ENCODE data around the gene CDK13. TPM values are rescaled to one million over a fixed set of nuclear protein-coding genes. Genes with fewer than 3 reads are reported as not detected.

CDK13 gene
- polyA plus RNA-seq, 2 of the 4 experiments (the other 2 are of a cell fraction) = 18.2 to 39.6 TPM

DNA sequence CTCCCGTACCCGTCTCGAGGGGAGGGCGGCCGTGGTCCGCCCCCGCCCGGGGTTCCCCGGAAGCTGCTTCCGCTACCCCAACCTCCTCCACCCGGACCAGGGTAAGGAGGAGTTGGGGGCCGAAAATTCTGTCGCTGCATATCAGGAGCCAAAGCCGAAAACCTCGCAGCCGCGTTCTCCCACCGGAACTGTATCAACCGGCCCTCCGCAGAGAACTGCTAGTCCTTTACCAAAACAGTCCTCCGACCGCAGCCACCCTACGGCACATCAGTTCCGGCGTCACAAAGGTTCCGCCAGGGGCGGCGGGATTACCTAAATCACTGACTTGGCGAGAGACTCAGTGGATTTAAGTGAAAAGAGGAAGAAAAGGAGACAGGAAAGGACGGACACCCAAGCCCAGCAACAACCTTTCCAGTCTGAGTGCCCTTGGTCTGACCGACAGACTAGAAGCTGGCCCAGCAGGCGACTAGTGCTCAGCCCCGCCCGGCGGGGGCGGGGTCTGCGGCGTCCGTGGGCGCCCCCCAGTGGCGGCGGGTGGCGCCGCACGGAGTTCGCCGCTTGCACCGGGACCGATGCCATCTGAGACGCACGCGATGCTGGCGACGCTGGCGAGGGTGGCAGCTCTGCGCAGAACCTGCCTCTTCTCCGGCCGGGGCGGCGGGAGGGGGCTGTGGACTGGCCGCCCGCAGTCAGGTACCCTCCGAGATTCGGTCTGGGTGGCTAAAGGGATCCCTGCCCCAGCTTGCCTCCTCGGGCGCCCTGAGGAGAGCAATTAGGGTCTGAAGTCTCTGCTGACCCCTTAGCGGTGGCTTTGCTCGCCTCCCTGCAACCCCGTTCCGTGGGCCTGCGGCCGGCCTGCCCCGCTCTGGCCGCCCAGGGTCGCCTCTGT is 184.6 kb downstream of the CDK13 start, which contains the start of the genes MPLKIP and SUGCT (continued):
- TF ChIP-seq JUNB (IDR thresholded peaks at IDR 0.05) (no peak), NFE2L2 (conservative IDR thresholded peaks at IDR 0.05; ENCODE audit: low read length) (no peak), EHMT2 (IDR thresholded peaks at IDR 0.05; ENCODE audit: low read depth) (no peak), SMC3 (IDR thresholded peaks at IDR 0.05) (peak; percentile 56; the same call in 2 of the 3 replicates), HOXA7 (CRISPR knock-in tag; IDR thresholded peaks at IDR 0.05) (no peak), EP300 (IDR thresholded peaks at IDR 0.05) (no peak), FOSL2 (IDR thresholded peaks at IDR 0.05) (no peak), FOSL2 (CRISPR knock-in tag; IDR thresholded peaks at IDR 0.05) (peak; percentile 46), PHF8 (IDR thresholded peaks at IDR 0.05; ENCODE audit: borderline replicate concordance, low read depth) (peak; percentile 98), BHLHE40 (IDR thresholded peaks at IDR 0.05; ENCODE audit: low read depth, low read length) (no peak), ZC3H11A (IDR thresholded peaks at IDR 0.05) (peak; percentile 47; the same call in 1 of the 2 replicates), RCOR1 (IDR thresholded peaks at IDR 0.05; ENCODE audit: low read depth, low read length) (no peak), HOXB13 (CRISPR knock-in tag; IDR thresholded peaks at IDR 0.05; ENCODE audit: low read depth) (peak; percentile 16; the same call in 1 of the 2 replicates), FOSB (CRISPR knock-in tag; IDR thresholded peaks at IDR 0.05) (no peak), USF2 (IDR thresholded peaks at IDR 0.05) (no peak), CEBPB (IDR thresholded peaks at IDR 0.05) (no peak), ESRRA (IDR thresholded peaks at IDR 0.05; ENCODE audit: borderline replicate concordance, low read length) (peak; percentile 30), RNF2 (IDR thresholded peaks at IDR 0.05; ENCODE audit: borderline replicate concordance, low read depth) (0 out of 2 replicates have a peak, but pooled peaks have one; percentile 48), PBX3 (IDR thresholded peaks at IDR 0.05) (peak; percentile 50; the same call in 1 of the 2 replicates), TFCP2L1 (CRISPR knock-in tag; IDR thresholded peaks at IDR 0.05) (peak; percentile 85; the same call in 1 of the 2 replicates), CBX2 (IDR thresholded peaks at IDR 0.05; ENCODE audit: borderline replicate concordance, low read depth) (no peak), POLR2A (IDR thresholded peaks at IDR 0.05; ENCODE audit: low read length) (peak; percentile 62), MYC (IDR thresholded peaks at IDR 0.05; ENCODE audit: borderline replicate concordance, low read length) (no peak), RARB (CRISPR knock-in tag; IDR thresholded peaks at IDR 0.05) (no peak), POLR2AphosphoS2 (conservative IDR thresholded peaks at IDR 0.05; ENCODE audit: low read length) (no peak), MAFK (IDR thresholded peaks at IDR 0.05; ENCODE audit: partially characterized antibody) (no peak), HOXB5 (CRISPR knock-in tag; IDR thresholded peaks at IDR 0.05) (peak; percentile 35; the same call in 1 of the 2 replicates), NPAS2 (CRISPR knock-in tag; IDR thresholded peaks at IDR 0.05; ENCODE audit: borderline replicate concordance) (no peak), RAD21 (conservative IDR thresholded peaks at IDR 0.05 in 1 of 2, IDR thresholded peaks at IDR 0.05 in 1 of 2) (peak; percentile 8 to 50; a peak in 3 of 5 replicates), CHD4 (IDR thresholded peaks at IDR 0.05; ENCODE audit: borderline replicate concordance) (no peak), TP53 (CRISPR knock-in tag; IDR thresholded peaks at IDR 0.05) (0 out of 2 replicates have a peak, but pooled peaks have one; percentile 8), CTCF (IDR thresholded peaks at IDR 0.05) (peak; percentile 95), CHD2 (IDR thresholded peaks at IDR 0.05; ENCODE audit: low read length, partially characterized antibody) (no peak), HDAC2 (IDR thresholded peaks at IDR 0.05) (no peak; the same call in 1 of the 2 replicates), ZNF302 (CRISPR knock-in tag; IDR thresholded peaks at IDR 0.05) (no peak)
- TF ChIP-seq, protein P1, sequence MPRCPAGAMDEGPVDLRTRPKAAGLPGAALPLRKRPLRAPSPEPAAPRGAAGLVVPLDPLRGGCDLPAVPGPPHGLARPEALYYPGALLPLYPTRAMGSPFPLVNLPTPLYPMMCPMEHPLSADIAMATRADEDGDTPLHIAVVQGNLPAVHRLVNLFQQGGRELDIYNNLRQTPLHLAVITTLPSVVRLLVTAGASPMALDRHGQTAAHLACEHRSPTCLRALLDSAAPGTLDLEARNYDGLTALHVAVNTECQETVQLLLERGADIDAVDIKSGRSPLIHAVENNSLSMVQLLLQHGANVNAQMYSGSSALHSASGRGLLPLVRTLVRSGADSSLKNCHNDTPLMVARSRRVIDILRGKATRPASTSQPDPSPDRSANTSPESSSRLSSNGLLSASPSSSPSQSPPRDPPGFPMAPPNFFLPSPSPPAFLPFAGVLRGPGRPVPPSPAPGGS (IDR thresholded peaks at IDR 0.05) = peak; percentile 65; the same call in 2 of the 3 replicates
- TF ChIP-seq, protein P2, sequence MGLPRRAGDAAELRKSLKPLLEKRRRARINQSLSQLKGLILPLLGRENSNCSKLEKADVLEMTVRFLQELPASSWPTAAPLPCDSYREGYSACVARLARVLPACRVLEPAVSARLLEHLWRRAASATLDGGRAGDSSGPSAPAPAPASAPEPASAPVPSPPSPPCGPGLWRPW (IDR thresholded peaks at IDR 0.05) = no peak
- TF ChIP-seq, protein P3, sequence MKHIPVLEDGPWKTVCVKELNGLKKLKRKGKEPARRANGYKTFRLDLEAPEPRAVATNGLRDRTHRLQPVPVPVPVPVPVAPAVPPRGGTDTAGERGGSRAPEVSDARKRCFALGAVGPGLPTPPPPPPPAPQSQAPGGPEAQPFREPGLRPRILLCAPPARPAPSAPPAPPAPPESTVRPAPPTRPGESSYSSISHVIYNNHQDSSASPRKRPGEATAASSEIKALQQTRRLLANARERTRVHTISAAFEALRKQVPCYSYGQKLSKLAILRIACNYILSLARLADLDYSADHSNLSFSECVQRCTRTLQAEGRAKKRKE (CRISPR knock-in tag; IDR thresholded peaks at IDR 0.05; ENCODE audit: low read depth) = 0 out of 2 replicates have a peak, but pooled peaks have one; percentile 51

Measured in A549 (cell line).